Prostate gland (tissue), 2 donors: ENCODE measurements around the gene TH.

Source experiments
- POLR2A ChIP-seq: fragments of 450-650 bp; IDR thresholded peaks from one replicate; pipeline ENCODE4 v1.6.1; 2016; ENCODE audit warnings: antibody characterized with exemption, mild to moderate bottlenecking
- TF ChIP-seq, protein P1 (sequence below), 4 experiments: fragments of 200-600 bp in 2 of 4; fragments of 450-650 bp in 2 of 4; sonication (generic) in 2 of 4; IDR thresholded peaks; 1 replicate in 3 of 4; 2 replicates in 1 of 4; pipeline ENCODE4 v1.5.1; 2016 to 2019; ENCODE audit warnings: antibody characterized with exemption in 4 of 4, mild to moderate bottlenecking in 2 of 4, moderate library complexity in 2 of 4

DNA sequence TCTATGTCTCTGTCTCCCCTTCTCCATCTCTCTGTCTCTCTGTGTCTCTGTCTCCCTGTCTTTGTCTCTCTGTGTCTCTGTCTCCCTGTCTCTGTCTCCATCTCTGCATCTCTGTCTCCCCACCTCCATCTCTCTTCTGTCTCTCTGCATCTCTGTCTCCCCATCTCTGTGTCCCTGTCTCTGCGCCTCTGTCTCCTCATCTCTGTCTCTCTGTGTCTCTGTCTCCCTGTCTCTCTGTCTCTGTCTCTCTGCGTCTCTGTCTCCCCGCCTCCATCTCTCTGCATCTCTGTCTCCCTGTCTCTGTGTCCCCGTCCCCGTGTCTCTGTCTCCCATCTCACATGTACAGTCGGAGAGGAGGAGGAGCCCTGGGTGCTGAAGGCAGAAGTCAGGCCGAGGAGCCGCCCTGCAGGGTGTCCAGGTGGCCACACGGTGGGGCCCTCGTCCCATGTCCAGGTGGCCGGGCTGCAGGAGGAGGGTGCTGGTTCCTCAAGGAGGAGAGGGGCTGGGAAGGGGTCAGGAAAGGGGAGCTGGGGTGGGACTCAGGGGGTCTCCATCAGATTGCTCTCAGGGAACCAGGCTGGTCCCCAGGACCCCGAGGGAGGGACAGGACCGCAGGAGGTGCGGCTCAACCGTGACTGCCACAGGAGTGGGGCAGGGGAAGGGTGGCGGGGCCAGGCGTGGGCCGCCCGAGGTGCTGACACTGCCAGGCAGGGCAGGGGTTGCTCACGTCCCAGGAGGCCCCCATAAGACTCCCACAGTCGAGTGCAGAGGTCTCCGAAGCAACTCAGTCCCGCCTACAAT lies 25.6 kb upstream of the TH start:
- TF ChIP-seq, protein P1, sequence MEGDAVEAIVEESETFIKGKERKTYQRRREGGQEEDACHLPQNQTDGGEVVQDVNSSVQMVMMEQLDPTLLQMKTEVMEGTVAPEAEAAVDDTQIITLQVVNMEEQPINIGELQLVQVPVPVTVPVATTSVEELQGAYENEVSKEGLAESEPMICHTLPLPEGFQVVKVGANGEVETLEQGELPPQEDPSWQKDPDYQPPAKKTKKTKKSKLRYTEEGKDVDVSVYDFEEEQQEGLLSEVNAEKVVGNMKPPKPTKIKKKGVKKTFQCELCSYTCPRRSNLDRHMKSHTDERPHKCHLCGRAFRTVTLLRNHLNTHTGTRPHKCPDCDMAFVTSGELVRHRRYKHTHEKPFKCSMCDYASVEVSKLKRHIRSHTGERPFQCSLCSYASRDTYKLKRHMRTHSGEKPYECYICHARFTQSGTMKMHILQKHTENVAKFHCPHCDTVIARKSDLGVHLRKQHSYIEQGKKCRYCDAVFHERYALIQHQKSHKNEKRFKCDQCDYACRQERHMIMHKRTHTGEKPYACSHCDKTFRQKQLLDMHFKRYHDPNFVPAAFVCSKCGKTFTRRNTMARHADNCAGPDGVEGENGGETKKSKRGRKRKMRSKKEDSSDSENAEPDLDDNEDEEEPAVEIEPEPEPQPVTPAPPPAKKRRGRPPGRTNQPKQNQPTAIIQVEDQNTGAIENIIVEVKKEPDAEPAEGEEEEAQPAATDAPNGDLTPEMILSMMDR (IDR thresholded peaks at IDR 0.05) = peak; percentile 80 to 98 (median 92)
- no peak for TF ChIP-seq POLR2A
